ENCODE data around the gene IL17RB.

The IL17RB gene

GRCh38 chr3:53846134-53846850, at the start of gene IL17RB, which contains the start of gene CHDH:
Gene IL17RB (plus strand): TSS chr3:53846568. CDS start chr3:53846589, 21 bp downstream.
Gene CHDH (minus strand): TSS chr3:53846419. CDS start chr3:53824008, 22,411 bp downstream.
- DNase-seq, result no peak

GRCh38 chr3:53798144-53798543, 48.2 kb upstream of the IL17RB start:
- no peak for DNase-seq

- no peak for DNase-seq
These were observed 47.0 kb upstream of the IL17RB start for GRCh38 chr3:53799338-53799865.

- no peak for DNase-seq
These were observed 46.1 kb upstream of the IL17RB start for GRCh38 chr3:53800041-53800906.

GRCh38 chr3:53801319-53801718, 45.0 kb upstream of the IL17RB start:
- DNase-seq, result no peak

- no peak for DNase-seq
These were observed 44.0 kb upstream of the IL17RB start for GRCh38 chr3:53802256-53802880.

- DNase-seq, result no peak
These were observed 43.1 kb upstream of the IL17RB start for GRCh38 chr3:53803124-53803815.

GRCh38 chr3:53803816-53804695, 42.3 kb upstream of the IL17RB start:
- DNase-seq, result no peak

GRCh38 chr3:53804697-53805462, 41.5 kb upstream of the IL17RB start:
- DNase-seq, result no peak

GRCh38 chr3:53805463-53806159, 40.8 kb upstream of the IL17RB start:
- DNase-seq, result no peak

GRCh38 chr3:53806182-53807116, 39.9 kb upstream of the IL17RB start:
- no peak for DNase-seq

GRCh38 chr3:53807117-53807810, 39.1 kb upstream of the IL17RB start:
- DNase-seq, result no peak

- DNase-seq, result no peak
These were observed 37.9 kb upstream of the IL17RB start for GRCh38 chr3:53808496-53808895.

- no peak for DNase-seq
These were observed 37.1 kb upstream of the IL17RB start for GRCh38 chr3:53809267-53809666.

- no peak for DNase-seq
These were observed 36.5 kb upstream of the IL17RB start for GRCh38 chr3:53809764-53810400.

- DNase-seq, result no peak
These were observed 35.0 kb upstream of the IL17RB start for GRCh38 chr3:53811143-53811927.

GRCh38 chr3:53812434-53812833, 33.9 kb upstream of the IL17RB start:
- no peak for DNase-seq

Data from DMS153 (cell line).